ENCODE measurements around the gene GPR137B. TPM values are rescaled to one million over a fixed set of nuclear protein-coding genes. Genes with fewer than 3 reads are reported as not detected.

GPR137B gene
- total RNA-seq, 1 experiment from 2014 or later = 5.3 TPM

- no peak for DNase-seq (ENCODE audit: low spot score)
These were observed 28.1 kb upstream of the GPR137B start for GRCh38 chr1:236114076-236114747.

GRCh38 chr1:236117710-236118109, 24.6 kb upstream of the GPR137B start:
- no peak for DNase-seq (ENCODE audit: low spot score)

DNA sequence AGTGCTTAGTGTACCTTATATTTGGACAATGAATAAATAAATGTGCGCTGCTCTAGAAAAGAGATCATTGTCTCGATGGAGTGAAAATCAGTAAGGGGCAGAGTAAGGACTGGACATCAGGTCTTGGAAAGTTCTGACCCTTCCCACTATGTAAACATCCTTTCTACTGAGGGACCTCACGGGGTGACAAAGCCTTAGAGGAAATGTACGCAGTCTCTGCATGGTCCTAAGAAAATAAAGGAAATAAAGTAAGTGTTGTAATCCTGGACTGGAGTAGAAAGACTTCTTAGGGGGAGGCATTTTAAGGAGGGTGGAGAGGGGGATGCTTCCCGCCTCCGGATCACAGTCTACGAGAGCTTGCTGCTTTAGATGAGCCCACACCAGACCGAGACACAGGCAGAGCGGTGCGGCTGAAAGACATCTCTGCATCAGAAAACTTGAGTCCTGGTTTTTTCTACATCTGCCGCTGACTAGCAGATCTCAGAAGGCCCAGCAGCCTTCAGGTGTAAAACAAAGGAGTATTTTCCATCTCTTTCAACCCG, 22.3 kb upstream of the GPR137B start:
- no peak for DNase-seq (ENCODE audit: low spot score)

- DNase-seq (ENCODE audit: low spot score) = no peak
These were observed 21.6 kb upstream of the GPR137B start for GRCh38 chr1:236120721-236121153.

GRCh38 chr1:236122176-236122575, 20.2 kb upstream of the GPR137B start:
- DNase-seq (ENCODE audit: low spot score) = no peak

- no peak for DNase-seq (ENCODE audit: low spot score)
These were observed 18.8 kb upstream of the GPR137B start for GRCh38 chr1:236123563-236123962.

GRCh38 chr1:236124965-236125364, 17.4 kb upstream of the GPR137B start:
- DNase-seq (ENCODE audit: low spot score) = no peak

DNA sequence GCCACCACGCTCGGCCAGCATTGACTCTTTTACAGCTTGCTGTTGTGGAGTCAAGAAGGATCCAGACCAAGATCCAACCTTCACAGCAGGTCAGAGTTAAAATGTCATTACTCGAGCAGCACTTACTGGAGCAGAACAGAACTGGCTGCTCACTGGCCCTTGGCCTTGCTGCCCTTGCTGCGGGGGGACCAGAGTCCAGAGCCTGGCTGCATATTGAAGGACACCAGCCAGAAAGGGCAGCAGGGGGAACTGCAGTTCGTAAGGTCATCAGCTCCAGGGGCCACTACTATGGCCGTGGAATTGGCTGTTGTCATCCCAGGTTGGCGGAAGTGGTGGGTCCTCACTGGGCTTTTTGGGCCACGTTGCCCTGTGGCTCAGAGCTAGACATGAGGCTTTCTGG, 15.3 kb upstream of the GPR137B start:
- DNase-seq (ENCODE audit: low spot score) = no peak

DNA sequence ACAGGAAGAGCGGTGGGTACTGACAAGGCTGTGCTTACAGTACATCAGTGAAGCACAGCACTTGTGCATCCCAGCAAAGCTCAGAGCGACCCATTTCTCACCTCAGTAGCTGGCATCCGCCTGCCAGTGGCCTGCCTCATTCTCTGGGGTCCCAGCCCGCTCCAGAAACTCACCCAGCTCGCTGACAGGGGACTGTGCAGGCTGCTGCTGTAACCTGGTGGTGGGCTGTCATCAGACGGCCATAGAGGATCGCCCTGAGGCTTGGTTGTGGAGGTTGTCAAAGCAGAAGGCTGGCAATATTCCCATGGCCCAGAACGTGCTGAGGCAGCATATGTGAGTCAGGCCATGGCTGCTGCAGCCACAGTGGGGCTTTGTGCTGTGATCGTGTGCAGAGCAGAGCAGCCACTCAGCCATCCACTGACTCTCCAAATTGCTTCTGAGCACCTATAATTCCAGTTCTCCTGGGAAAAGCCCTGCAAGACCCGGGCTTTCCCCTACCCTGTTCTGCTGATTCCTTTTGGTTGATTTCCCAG, 13.6 kb upstream of the GPR137B start:
- no peak for DNase-seq (ENCODE audit: low spot score)

GRCh38 chr1:236129306-236129705, 13.0 kb upstream of the GPR137B start:
- no peak for DNase-seq (ENCODE audit: low spot score)

DNA sequence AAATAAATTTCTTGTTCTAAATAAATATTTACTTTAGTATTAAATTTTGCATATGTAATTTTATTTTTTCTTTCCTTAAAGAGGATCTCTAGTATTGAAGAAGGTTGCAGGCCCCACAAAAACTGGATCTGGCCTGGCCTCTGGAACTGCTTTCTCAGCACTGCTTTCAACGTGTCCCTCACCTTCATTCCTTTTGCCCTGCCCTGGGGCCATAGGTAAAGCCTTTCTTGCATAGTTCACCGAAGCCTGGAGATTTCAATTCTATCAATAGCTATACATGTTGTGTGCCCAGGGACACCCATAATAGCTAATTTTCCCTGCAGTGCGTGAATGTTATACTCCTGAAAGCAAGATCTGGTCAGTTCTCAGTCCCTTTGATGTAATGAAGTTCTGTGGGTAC, 12.0 kb upstream of the GPR137B start:
- no peak for DNase-seq (ENCODE audit: low spot score)

- DNase-seq (ENCODE audit: low spot score) = no peak
These were observed 10.4 kb upstream of the GPR137B start for GRCh38 chr1:236131916-236132315.

DNA sequence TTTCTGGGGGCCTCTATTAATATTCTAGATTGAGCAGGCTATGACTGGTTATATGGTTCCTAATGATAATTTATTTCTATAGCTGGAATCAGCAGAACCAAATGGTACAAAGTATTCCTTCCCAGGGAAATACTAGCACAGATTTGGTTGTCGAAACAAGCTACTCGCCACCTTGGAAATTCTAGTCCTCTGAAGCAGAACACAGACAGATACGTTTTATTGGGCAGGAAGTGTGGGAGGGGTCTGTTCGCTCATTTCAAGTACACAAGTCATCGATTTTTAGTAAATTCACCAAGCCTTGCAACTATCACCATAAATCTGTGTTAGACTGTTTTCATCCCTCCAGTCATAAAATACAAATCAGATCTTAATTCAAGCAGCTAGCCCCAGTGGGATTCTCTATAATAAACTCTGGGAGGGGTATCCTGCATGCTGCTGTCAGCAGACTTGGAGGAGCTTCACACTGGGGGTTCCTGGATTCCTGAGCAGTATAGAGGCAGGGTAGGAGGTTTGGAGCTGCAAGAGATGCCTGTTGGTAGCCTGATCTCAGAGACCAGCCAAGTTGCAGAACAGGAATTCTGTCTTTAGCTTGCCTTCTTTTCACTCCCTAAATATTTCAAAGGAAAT, 9.8 kb upstream of the GPR137B start:
- no peak for DNase-seq (ENCODE audit: low spot score)

GRCh38 chr1:236133339-236133738, 9.0 kb upstream of the GPR137B start:
- no peak for DNase-seq (ENCODE audit: low spot score)

GRCh38 chr1:236133802-236134201, 8.5 kb upstream of the GPR137B start:
- DNase-seq (ENCODE audit: low spot score) = no peak

DNA sequence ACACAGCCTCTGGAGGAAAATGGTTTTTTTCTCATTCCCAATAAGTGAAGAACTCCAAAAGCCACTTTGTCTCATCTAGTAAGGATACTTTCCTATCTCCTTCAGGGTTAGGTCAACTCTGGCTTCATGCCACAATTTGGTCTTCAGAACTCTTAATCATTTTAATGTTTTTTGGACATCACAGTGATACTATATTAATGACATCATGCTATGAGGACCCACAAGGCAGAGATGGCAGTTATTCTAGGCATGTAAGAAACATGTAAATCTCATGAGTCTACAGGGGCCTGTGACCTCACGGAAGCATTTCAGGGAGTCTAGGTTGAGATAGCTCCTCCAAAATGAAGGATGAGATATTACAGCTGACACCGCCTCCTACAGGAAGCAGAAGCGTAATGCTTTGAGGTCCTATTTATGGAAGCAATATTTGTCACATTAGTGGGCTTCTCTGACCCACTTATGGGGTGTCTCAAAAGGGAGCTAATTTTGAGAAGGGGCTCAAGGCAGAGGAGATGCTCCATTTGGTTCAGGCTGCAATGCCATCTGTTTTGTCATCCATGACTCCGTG, 5.0 kb upstream of the GPR137B start:
- DNase-seq (ENCODE audit: low spot score) = no peak

GRCh38 chr1:236139495-236139894, 2.8 kb upstream of the GPR137B start:
- DNase-seq (ENCODE audit: low spot score) = no peak

DNA sequence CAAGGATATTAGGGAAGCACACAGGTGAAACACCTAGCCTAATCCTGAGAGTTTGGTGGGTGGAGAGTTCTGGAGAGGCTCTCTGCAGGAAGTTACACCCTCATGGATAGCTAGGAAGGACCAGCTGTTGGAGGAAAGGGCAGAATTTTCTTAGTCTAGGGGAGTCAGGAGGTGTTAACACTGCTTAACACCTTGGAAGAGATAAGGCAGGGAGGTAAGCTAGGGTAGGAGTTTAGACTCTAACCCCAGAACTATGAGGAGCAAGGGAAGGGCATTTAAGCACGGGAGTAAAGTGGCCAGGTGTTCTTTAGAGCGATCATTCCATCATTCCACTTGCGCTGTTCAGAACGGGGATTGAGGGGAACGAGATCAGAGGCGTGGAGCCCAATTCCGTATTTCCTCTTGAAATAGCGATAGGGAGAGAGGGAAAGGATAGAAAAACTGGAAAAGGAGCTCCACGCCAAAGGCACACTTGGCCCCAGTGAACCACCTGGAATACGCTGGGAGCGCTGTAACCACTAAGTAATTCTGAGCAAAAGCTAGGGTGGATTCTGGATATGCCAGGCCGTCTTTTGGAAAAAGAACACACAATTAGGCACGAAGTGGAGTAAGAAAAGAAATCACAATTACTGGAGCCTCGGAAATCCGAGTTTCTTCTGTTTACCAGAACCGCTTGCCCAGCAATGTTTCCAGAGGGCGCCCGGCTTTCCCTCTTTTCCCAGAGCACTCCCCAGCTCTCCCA, 1.5 kb upstream of the GPR137B start:
- DNase-seq (ENCODE audit: low spot score) = no peak

- DNase-seq (ENCODE audit: low spot score) = peak; percentile 55
These were observed 689 bp upstream of the GPR137B start for GRCh38 chr1:236141447-236142252.

GRCh38 chr1:236143104-236143948, 987 bp downstream of the GPR137B start:
- no peak for DNase-seq (ENCODE audit: low spot score)

Measured in HT-29 (cell line).